PC-3 (cell line): ENCODE results near the gene WWP2. TPM values are rescaled to one million over a fixed set of nuclear protein-coding genes. Genes with fewer than 3 reads are reported as not detected.
A peak's percentile ranks its signal among the peaks of the same experiment; 100 is the strongest.

Experiments
- ATAC-seq: fragments of 200-7000 bp; cut with Tn5 transposase; 2 replicates; pipeline ENCODE4 v1.9.1; 2020; ENCODE audit warnings: mild to moderate bottlenecking, moderate library complexity
- BruUV-seq: library from RNA; stranded (reverse); fragments of 400-500 nt; replicated peaks from 2 replicates; lab custom pipeline; 2021; lab: Mats Ljungman, UMichigan
- CTCF ChIA-PET: fragments of 300-600 bp; sonication (Branson Sonifier 250); formaldehyde crosslinking; loops from one replicate; lab custom pipeline; 2022; ENCODE audit warnings: antibody characterized with exemption; lab: Charles Lee
- POLR2A ChIA-PET: fragments of 300-600 bp; sonication (Branson Sonifier 250); formaldehyde crosslinking; loops from one replicate; lab custom pipeline; 2022; ENCODE audit warnings: antibody characterized with exemption; ENCODE audit not compliant: unreplicated experiment; lab: Charles Lee
- DNase-seq: peaks from one replicate; pipeline ENCODE4 v3.0.0-alpha.2; 2015
- H2AFZ ChIP-seq: fragments of 300-600 bp; sonication (generic); 2 replicates; pipeline ENCODE4 v1.6.0; 2016; ENCODE audit warnings: antibody characterized with exemption, low read length
- H3F3A ChIP-seq: fragments of 300-600 bp; sonication (generic); one replicate; pipeline ENCODE4 v1.6.0; 2017; ENCODE audit warnings: antibody characterized with exemption, low read length, control low read depth, mild to moderate bottlenecking; ENCODE audit not compliant: unreplicated experiment
- H3K27ac ChIP-seq: fragments of 300-600 bp; sonication (generic); 2 replicates; pipeline ENCODE4 v1.5.1; 2016; ENCODE audit warnings: mild to moderate bottlenecking, low read length
- H3K27me3 ChIP-seq: fragments of 300-600 bp; sonication (generic); 2 replicates; pipeline ENCODE4 v1.6.1; 2016; ENCODE audit warnings: low read length, mixed read lengths
- H3K36me3 ChIP-seq: fragments of 300-600 bp; sonication (generic); 2 replicates; pipeline ENCODE4 v1.6.1; 2016; ENCODE audit warnings: low read depth, mixed run types, low read length, mixed read lengths
- H3K4me1 ChIP-seq: fragments of 300-600 bp; sonication (generic); 2 replicates; pipeline ENCODE4 v1.5.1; 2016; ENCODE audit warnings: low read length; ENCODE audit not compliant: insufficient read depth
- H3K4me2 ChIP-seq: fragments of 300-600 bp; sonication (generic); 2 replicates; pipeline ENCODE4 v1.6.0; 2016; ENCODE audit warnings: low read length
- H3K4me3 ChIP-seq: fragments of 300-600 bp; sonication (generic); 2 replicates; pipeline ENCODE4 v1.5.1; 2016; ENCODE audit warnings: mild to moderate bottlenecking, low read length, mixed read lengths
- H3K79me2 ChIP-seq: fragments of 300-600 bp; sonication (generic); 2 replicates; pipeline ENCODE4 v1.6.1; 2017; ENCODE audit warnings: low read length, mixed read lengths
- H3K9ac ChIP-seq: fragments of 300-600 bp; sonication (generic); 2 replicates; pipeline ENCODE4 v1.6.0; 2016; ENCODE audit warnings: mild to moderate bottlenecking, low read length
- H3K9me2 ChIP-seq: fragments of 300-600 bp; sonication (generic); replicated peaks from 2 replicates; pipeline ENCODE4 v1.6.1; 2016; ENCODE audit warnings: mixed run types, low read length, mixed read lengths
- H3K9me3 ChIP-seq: fragments of 300-600 bp; sonication (generic); 2 replicates; pipeline ENCODE4 v1.6.1; 2016; ENCODE audit warnings: low read length, mixed read lengths
- H4K20me1 ChIP-seq: fragments of 300-600 bp; sonication (generic); 2 replicates; pipeline ENCODE4 v1.6.1; 2016; ENCODE audit warnings: low read length, mixed read lengths
- EZH2 ChIP-seq: fragments of 300-600 bp; sonication (generic); IDR thresholded peaks from one replicate; pipeline ENCODE4 v1.6.1; 2017; ENCODE audit warnings: antibody characterized with exemption, mild to moderate bottlenecking, low read length; ENCODE audit not compliant: unreplicated experiment
- EZH2phosphoT487 ChIP-seq: fragments of 300-600 bp; sonication (generic); IDR thresholded peaks from 2 replicates; pipeline ENCODE4 v1.6.1; 2018; ENCODE audit warnings: mild to moderate bottlenecking, antibody characterized with exemption, low read length, borderline replicate concordance
- intact Hi-C: fragments of 100-400 bp; cut with micrococcal nuclease; formaldehyde crosslinking; loops from 2 replicates; pipeline ENCODE4 v1.9.0; 2023
- total RNA-seq: library from RNA; depleted of rRNA; stranded (reverse); fragments of >200 nt; gene quantifications from 2 replicates; pipeline ENCODE4 v1.2.3, GENCODE V29; 2014
- TF ChIP-seq, protein P1 (sequence below): fragments of 300-600 bp; sonication (generic); conservative IDR thresholded peaks from 2 replicates; pipeline ENCODE4 v1.5.1; 2017; ENCODE audit warnings: antibody characterized with exemption, low read depth, mild to moderate bottlenecking, low read length

Gene WWP2
- total RNA-seq, 1 experiment from 2014 or later: 15.8 TPM

DNA sequence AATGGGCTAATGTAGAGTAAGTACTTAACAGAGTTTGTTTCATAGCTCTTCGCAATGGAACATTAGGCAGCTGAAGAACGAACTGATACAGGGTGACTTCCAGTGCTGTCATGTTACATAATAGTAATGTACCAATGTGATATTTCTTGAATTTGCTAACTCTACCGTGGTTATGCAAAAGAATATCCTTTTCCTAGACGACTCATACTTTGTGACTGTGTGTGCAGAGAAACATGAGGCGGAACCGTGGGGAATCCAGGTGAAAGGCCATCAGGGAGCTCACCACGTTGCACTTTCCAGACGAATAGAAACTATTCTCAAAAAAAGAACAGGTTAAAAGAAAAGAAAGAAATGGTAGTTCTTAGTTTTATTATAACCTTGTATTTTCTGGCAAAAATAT is 20.6 kb upstream of the WWP2 start:
- no TSS peak for BruUV-seq
- H4K20me1 ChIP-seq: 0 out of 2 replicates have a peak, but pooled peaks cover 3% of the 10 kb centered on the region
- no peaks in the 10 kb centered on the region for H3K27me3 ChIP-seq
- 0 out of 2 replicates have a peak, but pooled peaks cover 12% of the 10 kb centered on the region for H3K79me2 ChIP-seq
- intact Hi-C loops: no loop called here
- peak; percentile 31; the same call in 1 of the 2 replicates for ATAC-seq
- peaks cover 6% of the 10 kb centered on the region; the same call in 1 of the 2 replicates for H3K4me1 ChIP-seq
- peak overlapping the region; percentile 15; the same call in 1 of the 2 replicates for H3K4me2 ChIP-seq
- TF ChIP-seq EZH2phosphoT487: no peak
- TF ChIP-seq, protein P1, sequence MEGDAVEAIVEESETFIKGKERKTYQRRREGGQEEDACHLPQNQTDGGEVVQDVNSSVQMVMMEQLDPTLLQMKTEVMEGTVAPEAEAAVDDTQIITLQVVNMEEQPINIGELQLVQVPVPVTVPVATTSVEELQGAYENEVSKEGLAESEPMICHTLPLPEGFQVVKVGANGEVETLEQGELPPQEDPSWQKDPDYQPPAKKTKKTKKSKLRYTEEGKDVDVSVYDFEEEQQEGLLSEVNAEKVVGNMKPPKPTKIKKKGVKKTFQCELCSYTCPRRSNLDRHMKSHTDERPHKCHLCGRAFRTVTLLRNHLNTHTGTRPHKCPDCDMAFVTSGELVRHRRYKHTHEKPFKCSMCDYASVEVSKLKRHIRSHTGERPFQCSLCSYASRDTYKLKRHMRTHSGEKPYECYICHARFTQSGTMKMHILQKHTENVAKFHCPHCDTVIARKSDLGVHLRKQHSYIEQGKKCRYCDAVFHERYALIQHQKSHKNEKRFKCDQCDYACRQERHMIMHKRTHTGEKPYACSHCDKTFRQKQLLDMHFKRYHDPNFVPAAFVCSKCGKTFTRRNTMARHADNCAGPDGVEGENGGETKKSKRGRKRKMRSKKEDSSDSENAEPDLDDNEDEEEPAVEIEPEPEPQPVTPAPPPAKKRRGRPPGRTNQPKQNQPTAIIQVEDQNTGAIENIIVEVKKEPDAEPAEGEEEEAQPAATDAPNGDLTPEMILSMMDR: no peak
- no peak for TF ChIP-seq EZH2
- ChIA-PET POLR2A (no interaction called here), CTCF (interaction anchor here (0.6 kb wide), 1 partner anchor 12 kb away, joined by 3 read pairs; no protein-coding TSS in a partner anchor)
- H3K9ac ChIP-seq: no peak overlapping the region
- H3K36me3 ChIP-seq: peaks cover 41% of the 10 kb centered on the region
- H3K9me2 ChIP-seq: no peaks in the 10 kb centered on the region
- no peak overlapping the region for H3K4me3 ChIP-seq
- no peaks in the 10 kb centered on the region for H3K9me3 ChIP-seq
- peak; percentile 29 for DNase-seq
- H3K27ac ChIP-seq: peak overlapping the region; percentile 46
- H2AFZ ChIP-seq: no peak overlapping the region
- H3F3A ChIP-seq: no peaks in the 10 kb centered on the region

DNA sequence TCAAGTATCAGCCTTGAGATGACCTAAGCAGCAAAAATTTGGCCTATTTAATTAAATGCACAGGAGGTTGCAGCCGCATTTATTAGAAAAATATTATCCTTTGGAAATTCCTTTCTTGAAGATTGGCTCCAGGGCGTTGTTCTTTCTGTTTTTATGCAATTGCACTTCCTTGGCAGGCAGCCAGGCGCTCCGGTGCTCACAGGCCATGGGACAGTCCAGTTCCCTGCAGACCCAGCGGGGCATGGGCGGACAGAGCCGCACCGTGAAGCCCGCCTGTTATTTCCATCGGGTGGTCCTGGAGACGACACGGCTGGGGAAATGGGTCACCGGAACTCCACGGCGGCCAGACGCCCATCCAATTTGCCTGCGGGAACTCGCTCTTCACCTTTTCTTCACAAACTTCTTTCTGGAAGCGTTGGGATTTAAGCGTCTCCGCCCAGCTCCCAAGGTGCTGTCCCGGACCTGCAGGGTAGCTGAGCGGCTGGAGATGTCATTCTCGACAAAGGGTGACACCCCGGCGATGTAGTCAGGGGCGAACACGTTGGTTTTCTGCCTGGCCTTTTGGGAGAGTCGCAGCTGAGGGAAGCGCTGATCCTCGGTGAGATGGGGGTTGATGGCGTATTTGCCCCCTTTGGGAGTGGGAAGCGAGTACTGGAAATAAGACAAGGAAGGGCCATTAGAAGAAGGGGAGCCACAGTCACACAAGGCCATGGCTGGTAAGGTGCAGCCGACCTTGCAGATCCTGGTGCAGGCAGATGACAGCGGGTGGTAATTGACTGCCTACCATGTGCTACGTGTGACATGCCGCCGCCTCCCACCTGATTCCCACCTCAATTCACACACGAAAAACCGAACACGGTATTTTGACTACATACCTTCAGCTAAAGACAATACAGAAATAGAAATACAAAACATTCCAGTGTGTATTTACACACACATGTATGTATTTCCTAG is 19.9 kb upstream of the WWP2 start:
- intact Hi-C loops: no loop called here
- H3K4me2 ChIP-seq: peak overlapping the region; percentile 15; the same call in 1 of the 2 replicates
- H3K4me3 ChIP-seq: no peak overlapping the region
- H3K9ac ChIP-seq: no peak overlapping the region
- ChIA-PET CTCF (no interaction called here), POLR2A (no interaction called here)
- H3K27me3 ChIP-seq: no peaks in the 10 kb centered on the region
- DNase-seq (peak; percentile 37), ATAC-seq (peak; percentile 64)
- 0 out of 2 replicates have a peak, but pooled peaks cover 14% of the 10 kb centered on the region for H3K79me2 ChIP-seq
- BruUV-seq: TSS peak; percentile 47
- 0 out of 2 replicates have a peak, but pooled peaks cover 3% of the 10 kb centered on the region for H4K20me1 ChIP-seq
- H3K27ac ChIP-seq: peak overlapping the region; percentile 46
- TF ChIP-seq, protein P1: no peak
- TF ChIP-seq EZH2 (no peak), EZH2phosphoT487 (no peak)
- H3K9me2 ChIP-seq: no peaks in the 10 kb centered on the region
- no peaks in the 10 kb centered on the region for H3F3A ChIP-seq
- H2AFZ ChIP-seq: no peak overlapping the region
- peaks cover 43% of the 10 kb centered on the region for H3K36me3 ChIP-seq
- no peaks in the 10 kb centered on the region for H3K9me3 ChIP-seq
- peaks cover 6% of the 10 kb centered on the region; the same call in 1 of the 2 replicates for H3K4me1 ChIP-seq
